GM23338 (cell line): ENCODE results near the gene SPAG16. TPM values are rescaled to one million over a fixed set of nuclear protein-coding genes. Genes with fewer than 3 reads are reported as not detected.

Experiments
- ETS1 ChIP-seq: IDR thresholded peaks from 2 replicates; pipeline ENCODE4 v1.6.1; 2016; ENCODE audit warnings: antibody characterized with exemption
- POLR2AphosphoS5 ChIP-seq: IDR thresholded peaks from 2 replicates; pipeline ENCODE4 v1.6.1; 2016; ENCODE audit warnings: antibody characterized with exemption, low read depth
- REST ChIP-seq: IDR thresholded peaks from one replicate; pipeline ENCODE4 v1.6.1; 2018; ENCODE audit warnings: antibody characterized with exemption; ENCODE audit not compliant: unreplicated experiment
- STAT1 ChIP-seq: IDR thresholded peaks from one replicate; pipeline ENCODE4 v1.6.1; 2016; ENCODE audit warnings: antibody characterized with exemption; ENCODE audit not compliant: unreplicated experiment
- ZNF114 ChIP-seq: fragments of 250-450 bp; sonication (Bioruptor Pico); IDR thresholded peaks from 2 replicates; pipeline ENCODE4 v1.5.0; 2020; ENCODE audit warnings: mild to moderate bottlenecking, moderate library complexity
- polyA plus RNA-seq: library from polyadenylated mRNA; unstranded; fragments of >200 nt; fragmentation: Nextera tagmentation; extraction: Ambion mirVana; gene quantifications from 2 replicates; pipeline ENCODE4 v1.2.1, GENCODE V29; 2016
- total RNA-seq: library from RNA; depleted of rRNA; stranded (reverse); fragments of >200 nt; shearing (Covaris generic); gene quantifications from 2 replicates; pipeline ENCODE4 v1.2.3, GENCODE V29; 2014
- TF ChIP-seq, protein P1 (sequence below): fragments of 250-450 bp; sonication (Bioruptor Pico); IDR thresholded peaks from 2 replicates; pipeline ENCODE4 v1.5.0; 2020; ENCODE audit warnings: mild to moderate bottlenecking, moderate library complexity

The SPAG16 gene
- total and polyA plus RNA-seq, 2 experiments from 2014 or later = 19.7 to 47.8 TPM

GRCh38 chr2:213644926-213645325, 360.7 kb downstream of the SPAG16 start (continued):
- TF ChIP-seq, protein P1, sequence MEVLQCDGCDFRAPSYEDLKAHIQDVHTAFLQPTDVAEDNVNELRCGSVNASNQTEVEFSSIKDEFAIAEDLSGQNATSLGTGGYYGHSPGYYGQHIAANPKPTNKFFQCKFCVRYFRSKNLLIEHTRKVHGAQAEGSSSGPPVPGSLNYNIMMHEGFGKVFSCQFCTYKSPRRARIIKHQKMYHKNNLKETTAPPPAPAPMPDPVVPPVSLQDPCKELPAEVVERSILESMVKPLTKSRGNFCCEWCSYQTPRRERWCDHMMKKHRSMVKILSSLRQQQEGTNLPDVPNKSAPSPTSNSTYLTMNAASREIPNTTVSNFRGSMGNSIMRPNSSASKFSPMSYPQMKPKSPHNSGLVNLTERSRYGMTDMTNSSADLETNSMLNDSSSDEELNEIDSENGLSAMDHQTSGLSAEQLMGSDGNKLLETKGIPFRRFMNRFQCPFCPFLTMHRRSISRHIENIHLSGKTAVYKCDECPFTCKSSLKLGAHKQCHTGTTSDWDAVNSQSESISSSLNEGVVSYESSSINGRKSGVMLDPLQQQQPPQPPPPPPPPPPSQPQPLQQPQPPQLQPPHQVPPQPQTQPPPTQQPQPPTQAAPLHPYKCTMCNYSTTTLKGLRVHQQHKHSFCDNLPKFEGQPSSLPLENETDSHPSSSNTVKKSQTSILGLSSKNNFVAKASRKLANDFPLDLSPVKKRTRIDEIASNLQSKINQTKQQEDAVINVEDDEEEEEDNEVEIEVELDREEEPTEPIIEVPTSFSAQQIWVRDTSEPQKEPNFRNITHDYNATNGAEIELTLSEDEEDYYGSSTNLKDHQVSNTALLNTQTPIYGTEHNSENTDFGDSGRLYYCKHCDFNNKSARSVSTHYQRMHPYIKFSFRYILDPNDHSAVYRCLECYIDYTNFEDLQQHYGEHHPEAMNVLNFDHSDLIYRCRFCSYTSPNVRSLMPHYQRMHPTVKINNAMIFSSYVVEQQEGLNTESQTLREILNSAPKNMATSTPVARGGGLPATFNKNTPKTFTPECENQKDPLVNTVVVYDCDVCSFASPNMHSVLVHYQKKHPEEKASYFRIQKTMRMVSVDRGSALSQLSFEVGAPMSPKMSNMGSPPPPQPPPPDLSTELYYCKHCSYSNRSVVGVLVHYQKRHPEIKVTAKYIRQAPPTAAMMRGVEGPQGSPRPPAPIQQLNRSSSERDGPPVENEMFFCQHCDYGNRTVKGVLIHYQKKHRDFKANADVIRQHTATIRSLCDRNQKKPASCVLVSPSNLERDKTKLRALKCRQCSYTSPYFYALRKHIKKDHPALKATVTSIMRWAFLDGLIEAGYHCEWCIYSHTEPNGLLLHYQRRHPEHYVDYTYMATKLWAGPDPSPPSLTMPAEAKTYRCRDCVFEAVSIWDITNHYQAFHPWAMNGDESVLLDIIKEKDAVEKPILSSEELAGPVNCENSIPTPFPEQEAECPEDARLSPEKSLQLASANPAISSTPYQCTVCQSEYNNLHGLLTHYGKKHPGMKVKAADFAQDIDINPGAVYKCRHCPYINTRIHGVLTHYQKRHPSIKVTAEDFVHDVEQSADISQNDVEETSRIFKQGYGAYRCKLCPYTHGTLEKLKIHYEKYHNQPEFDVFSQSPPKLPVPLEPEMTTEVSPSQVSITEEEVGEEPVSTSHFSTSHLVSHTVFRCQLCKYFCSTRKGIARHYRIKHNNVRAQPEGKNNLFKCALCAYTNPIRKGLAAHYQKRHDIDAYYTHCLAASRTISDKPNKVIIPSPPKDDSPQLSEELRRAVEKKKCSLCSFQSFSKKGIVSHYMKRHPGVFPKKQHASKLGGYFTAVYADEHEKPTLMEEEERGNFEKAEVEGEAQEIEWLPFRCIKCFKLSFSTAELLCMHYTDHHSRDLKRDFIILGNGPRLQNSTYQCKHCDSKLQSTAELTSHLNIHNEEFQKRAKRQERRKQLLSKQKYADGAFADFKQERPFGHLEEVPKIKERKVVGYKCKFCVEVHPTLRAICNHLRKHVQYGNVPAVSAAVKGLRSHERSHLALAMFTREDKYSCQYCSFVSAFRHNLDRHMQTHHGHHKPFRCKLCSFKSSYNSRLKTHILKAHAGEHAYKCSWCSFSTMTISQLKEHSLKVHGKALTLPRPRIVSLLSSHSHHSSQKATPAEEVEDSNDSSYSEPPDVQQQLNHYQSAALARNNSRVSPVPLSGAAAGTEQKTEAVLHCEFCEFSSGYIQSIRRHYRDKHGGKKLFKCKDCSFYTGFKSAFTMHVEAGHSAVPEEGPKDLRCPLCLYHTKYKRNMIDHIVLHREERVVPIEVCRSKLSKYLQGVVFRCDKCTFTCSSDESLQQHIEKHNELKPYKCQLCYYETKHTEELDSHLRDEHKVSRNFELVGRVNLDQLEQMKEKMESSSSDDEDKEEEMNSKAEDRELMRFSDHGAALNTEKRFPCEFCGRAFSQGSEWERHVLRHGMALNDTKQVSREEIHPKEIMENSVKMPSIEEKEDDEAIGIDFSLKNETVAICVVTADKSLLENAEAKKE (CRISPR knock-in tag) = no peak
- no peak for TF ChIP-seq STAT1
- no peak for TF ChIP-seq ETS1
- TF ChIP-seq REST = no peak
- TF ChIP-seq POLR2AphosphoS5 = no peak
- no peak for TF ChIP-seq ZNF114 (CRISPR knock-in tag)
